ENCODE data around the gene IGF2R. TPM values are rescaled to one million over a fixed set of nuclear protein-coding genes. Genes with fewer than 3 reads are reported as not detected.

The IGF2R gene
- total RNA-seq, 2 experiments from 2014 or later = 19.3 to 37.6 TPM

GRCh38 chr6:160146454-160147145, 177.7 kb downstream of the IGF2R start:
- Histone ChIP-seq H3K9me3 (ENCODE audit: low read length) (no peaks in the 10 kb centered on the region), H3K27ac (ENCODE audit: low read depth, low read length, poor library complexity, severe bottlenecking) (no peak overlapping the region), H3K36me3 (ENCODE audit: insufficient read depth, low read length) (no peaks in the 10 kb centered on the region), H3K4me3 (ENCODE audit: low read depth, low read length, poor library complexity, severe bottlenecking) (no peak overlapping the region), H4K20me1 (ENCODE audit: insufficient read depth, low read length) (no peaks in the 10 kb centered on the region), H3K4me1 (ENCODE audit: insufficient read depth, low read length, poor library complexity, severe bottlenecking) (no peaks in the 10 kb centered on the region), H2AFZ (ENCODE audit: low read length) (no peak overlapping the region), H3K4me2 (ENCODE audit: low read length) (no peak overlapping the region), H3K9me2 (ENCODE audit: insufficient read depth, low read length) (no peaks in the 10 kb centered on the region), H3K79me2 (ENCODE audit: insufficient read depth, low read depth, low read length) (no peaks in the 10 kb centered on the region)
- ChIA-PET CTCF (ENCODE audit: unreplicated experiment) (no interaction called here), POLR2A (no interaction called here)
- no peak for DNase-seq (ENCODE audit: low spot score)
- no peak for TF ChIP-seq EZH2phosphoT487 (IDR thresholded peaks at IDR 0.05; ENCODE audit: borderline replicate concordance, low read depth, low read length)
- no TSS peak for BruUV-seq (replicated peaks)
- intact Hi-C loops (cut with micrococcal nuclease; ENCODE audit: unreplicated experiment) = no loop called here

- intact Hi-C loops (cut with micrococcal nuclease; ENCODE audit: unreplicated experiment) = no loop called here
- CTCF ChIA-PET (ENCODE audit: unreplicated experiment) = no interaction called here
Measured at GRCh38 chr6:160147146-160147536, 178.3 kb downstream of the IGF2R start.

GRCh38 chr6:160154471-160154870, 185.6 kb downstream of the IGF2R start:
- POLR2A ChIA-PET = no interaction called here
- CTCF ChIA-PET (ENCODE audit: unreplicated experiment) = no interaction called here
- Histone ChIP-seq H3K4me1 (ENCODE audit: insufficient read depth, low read length, poor library complexity, severe bottlenecking) (no peaks in the 10 kb centered on the region), H4K20me1 (ENCODE audit: insufficient read depth, low read length) (no peaks in the 10 kb centered on the region), H3K27ac (ENCODE audit: low read depth, low read length, poor library complexity, severe bottlenecking) (no peak overlapping the region), H3K4me3 (ENCODE audit: low read depth, low read length, poor library complexity, severe bottlenecking) (no peak overlapping the region), H3K4me2 (ENCODE audit: low read length) (no peak overlapping the region), H3K9me3 (ENCODE audit: low read length) (no peaks in the 10 kb centered on the region), H3K79me2 (ENCODE audit: insufficient read depth, low read depth, low read length) (no peaks in the 10 kb centered on the region), H3K9me2 (ENCODE audit: insufficient read depth, low read length) (no peaks in the 10 kb centered on the region), H3K36me3 (ENCODE audit: insufficient read depth, low read length) (no peaks in the 10 kb centered on the region), H2AFZ (ENCODE audit: low read length) (no peak overlapping the region)
- no TSS peak for BruUV-seq (replicated peaks)
- no peak for TF ChIP-seq EZH2phosphoT487 (IDR thresholded peaks at IDR 0.05; ENCODE audit: borderline replicate concordance, low read depth, low read length)
- TF ChIP-seq CTCF (conservative IDR thresholded peaks at IDR 0.05; ENCODE audit: low read length) = no peak
- DNase-seq (ENCODE audit: low spot score) = no peak
- intact Hi-C loops (cut with micrococcal nuclease; ENCODE audit: unreplicated experiment) = no loop called here

More at GRCh38 chr6:160147146-160147536, 178.3 kb downstream of the IGF2R start:
- H3K36me3 ChIP-seq (ENCODE audit: insufficient read depth, low read length) = no peaks in the 10 kb centered on the region
- H3K4me3 ChIP-seq (ENCODE audit: low read depth, low read length, poor library complexity, severe bottlenecking) = no peak overlapping the region
- no peaks in the 10 kb centered on the region for H3K9me2 ChIP-seq (ENCODE audit: insufficient read depth, low read length)
- H3K4me1 ChIP-seq (ENCODE audit: insufficient read depth, low read length, poor library complexity, severe bottlenecking) = no peaks in the 10 kb centered on the region
- POLR2A ChIA-PET = no interaction called here
- no peak overlapping the region for H2AFZ ChIP-seq (ENCODE audit: low read length)
- H3K27ac ChIP-seq (ENCODE audit: low read depth, low read length, poor library complexity, severe bottlenecking) = no peak overlapping the region
- DNase-seq (ENCODE audit: low spot score) = no peak
- H3K9me3 ChIP-seq (ENCODE audit: low read length) = no peaks in the 10 kb centered on the region
- TF ChIP-seq EZH2phosphoT487 (IDR thresholded peaks at IDR 0.05; ENCODE audit: borderline replicate concordance, low read depth, low read length) = no peak
- no peak for TF ChIP-seq CTCF (conservative IDR thresholded peaks at IDR 0.05; ENCODE audit: low read length)
- no peaks in the 10 kb centered on the region for H4K20me1 ChIP-seq (ENCODE audit: insufficient read depth, low read length)
- BruUV-seq (replicated peaks) = no TSS peak
- no peaks in the 10 kb centered on the region for H3K79me2 ChIP-seq (ENCODE audit: insufficient read depth, low read depth, low read length)
- H3K4me2 ChIP-seq (ENCODE audit: low read length) = no peak overlapping the region
